ENCODE results near the gene SNCAIP. TPM values are rescaled to one million over a fixed set of nuclear protein-coding genes. Genes with fewer than 3 reads are reported as not detected.

SNCAIP gene
- total RNA-seq, 2 experiments from 2014 or later, result not detected

DNA sequence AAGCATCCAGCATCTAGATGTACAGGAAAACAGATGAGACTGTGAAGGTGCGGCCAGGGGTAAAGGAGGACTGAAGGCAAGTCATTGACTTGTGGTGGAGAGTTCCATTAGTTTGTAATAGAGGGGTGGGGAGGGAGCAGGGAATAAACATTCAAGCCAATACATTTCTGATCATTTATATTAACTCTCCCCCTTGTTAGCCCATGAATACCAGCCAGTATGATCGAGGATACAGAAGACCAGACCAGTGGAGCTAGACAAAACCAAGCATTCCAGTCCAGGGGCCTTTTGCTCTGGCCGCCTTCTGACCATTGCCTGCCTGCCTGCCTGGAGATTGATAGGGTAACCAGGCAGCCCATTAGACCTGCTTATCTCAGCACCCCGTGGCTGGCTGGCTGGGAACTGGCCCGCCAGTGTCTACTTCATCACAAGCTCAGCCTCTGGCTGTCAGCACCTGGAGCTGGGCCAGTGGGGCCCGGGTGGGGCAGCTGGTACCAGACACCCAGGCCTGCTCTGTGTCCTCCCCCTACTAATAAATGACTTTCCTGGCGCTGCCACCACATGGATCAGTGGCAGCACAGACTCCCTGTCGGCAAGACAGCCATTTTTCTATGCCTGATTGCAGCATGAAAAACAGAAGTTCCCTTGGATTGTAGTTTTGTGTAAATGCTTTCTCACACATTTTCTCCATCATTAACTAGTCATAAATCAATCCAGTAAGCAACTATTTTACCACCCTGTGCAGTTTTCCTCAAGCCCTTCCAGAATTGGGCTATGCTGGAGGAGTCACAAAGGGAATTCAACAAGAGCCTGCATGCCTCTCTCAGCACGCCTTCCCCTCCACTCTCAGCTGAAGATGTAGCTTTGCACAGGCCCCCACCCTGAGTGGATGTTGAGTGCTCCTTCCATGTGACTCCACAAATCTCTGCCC lies 181.3 kb downstream of the SNCAIP start:
- Mint-ChIP-seq H3K4me1 (no peaks in the 10 kb centered on the region), H3K36me3 (ENCODE audit: low read depth) (no peaks in the 10 kb centered on the region), H3K27me3 (no peaks in the 10 kb centered on the region), H3K4me3 (no peak overlapping the region), H3K9me3 (no peaks in the 10 kb centered on the region), H3K27ac (no peak overlapping the region)
- no peak for DNase-seq
- POLR2A ChIA-PET, result no interaction called here
- CTCF ChIA-PET, result no interaction called here

DNA sequence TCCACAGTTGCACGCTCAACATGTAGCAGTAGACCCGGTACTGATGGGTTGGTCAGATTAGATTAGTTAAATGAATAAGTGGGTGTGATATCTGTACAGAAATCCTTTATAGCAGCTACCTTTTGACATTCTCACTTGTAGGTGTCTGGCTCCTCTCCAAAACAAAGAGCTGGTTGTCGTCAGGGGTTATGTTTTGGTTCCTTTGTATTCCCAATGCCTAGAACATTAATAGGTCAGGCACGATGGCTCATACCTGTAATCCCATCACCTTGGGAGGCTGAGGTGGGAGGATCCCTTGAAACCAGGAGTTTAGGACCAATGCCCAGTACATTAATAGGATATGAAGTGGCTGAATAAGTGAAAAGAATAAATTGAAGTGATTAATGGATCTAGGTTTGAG lies 182.1 kb downstream of the SNCAIP start:
- Mint-ChIP-seq H3K27ac (no peak overlapping the region), H3K4me1 (no peaks in the 10 kb centered on the region), H3K4me3 (no peak overlapping the region), H3K27me3 (no peaks in the 10 kb centered on the region), H3K36me3 (ENCODE audit: low read depth) (no peaks in the 10 kb centered on the region), H3K9me3 (no peaks in the 10 kb centered on the region)
- CTCF ChIA-PET, result no interaction called here
- POLR2A ChIA-PET, result no interaction called here
- DNase-seq, result no peak

DNA sequence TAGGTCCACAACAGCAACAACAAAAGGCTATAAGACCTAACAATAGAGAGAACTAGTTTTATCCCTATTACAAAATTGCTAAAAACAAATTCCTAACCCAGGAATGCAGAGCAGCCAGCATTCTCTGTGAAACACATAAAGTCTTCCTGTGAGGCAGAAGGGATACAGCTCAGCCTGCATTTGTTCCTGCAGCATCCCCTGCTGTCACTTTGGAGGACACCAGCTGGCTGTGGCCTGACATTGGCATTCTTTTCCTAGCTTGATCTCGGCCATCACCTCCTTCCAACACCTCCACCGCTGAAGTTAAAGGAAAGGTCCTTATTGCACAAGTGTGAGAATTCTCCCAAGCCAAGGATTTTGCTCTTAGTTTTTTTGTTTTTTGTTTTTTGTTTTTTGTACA lies 186.1 kb downstream of the SNCAIP start:
- ChIA-PET CTCF (no interaction called here), POLR2A (no interaction called here)
- Mint-ChIP-seq H3K27ac (no peak overlapping the region), H3K9me3 (no peaks in the 10 kb centered on the region), H3K4me3 (no peak overlapping the region), H3K36me3 (ENCODE audit: low read depth) (no peaks in the 10 kb centered on the region), H3K27me3 (peaks cover 3% of the 10 kb centered on the region), H3K4me1 (no peaks in the 10 kb centered on the region)
- no peak for DNase-seq

DNA sequence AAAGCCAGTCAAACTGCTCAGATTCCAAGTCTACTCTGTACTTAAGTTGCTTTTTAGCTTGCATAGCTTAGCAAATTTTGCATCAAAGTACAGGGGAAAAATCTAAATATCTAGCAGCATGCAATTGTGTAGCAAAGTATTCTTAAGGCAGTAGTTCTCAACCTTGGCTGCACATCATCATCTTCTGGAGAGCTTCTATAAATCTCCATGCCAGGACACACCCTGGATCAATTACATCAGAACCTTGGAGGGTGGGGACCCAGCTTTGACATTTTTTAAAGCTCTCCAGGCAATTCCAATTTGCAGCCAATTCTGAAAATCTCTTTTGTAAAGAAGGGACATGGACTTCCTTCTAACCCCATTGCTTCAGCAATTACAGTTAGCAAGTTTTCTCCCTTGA lies 187.5 kb downstream of the SNCAIP start:
- ChIA-PET POLR2A (no interaction called here), CTCF (no interaction called here)
- H3K9me3 Mint-ChIP-seq, result no peaks in the 10 kb centered on the region
- H3K27me3 Mint-ChIP-seq, result peaks cover 3% of the 10 kb centered on the region
- H3K36me3 Mint-ChIP-seq (ENCODE audit: low read depth), result no peaks in the 10 kb centered on the region
- no peak overlapping the region for H3K27ac Mint-ChIP-seq
- no peaks in the 10 kb centered on the region for H3K4me1 Mint-ChIP-seq
- no peak overlapping the region for H3K4me3 Mint-ChIP-seq
- DNase-seq, result no peak

DNA sequence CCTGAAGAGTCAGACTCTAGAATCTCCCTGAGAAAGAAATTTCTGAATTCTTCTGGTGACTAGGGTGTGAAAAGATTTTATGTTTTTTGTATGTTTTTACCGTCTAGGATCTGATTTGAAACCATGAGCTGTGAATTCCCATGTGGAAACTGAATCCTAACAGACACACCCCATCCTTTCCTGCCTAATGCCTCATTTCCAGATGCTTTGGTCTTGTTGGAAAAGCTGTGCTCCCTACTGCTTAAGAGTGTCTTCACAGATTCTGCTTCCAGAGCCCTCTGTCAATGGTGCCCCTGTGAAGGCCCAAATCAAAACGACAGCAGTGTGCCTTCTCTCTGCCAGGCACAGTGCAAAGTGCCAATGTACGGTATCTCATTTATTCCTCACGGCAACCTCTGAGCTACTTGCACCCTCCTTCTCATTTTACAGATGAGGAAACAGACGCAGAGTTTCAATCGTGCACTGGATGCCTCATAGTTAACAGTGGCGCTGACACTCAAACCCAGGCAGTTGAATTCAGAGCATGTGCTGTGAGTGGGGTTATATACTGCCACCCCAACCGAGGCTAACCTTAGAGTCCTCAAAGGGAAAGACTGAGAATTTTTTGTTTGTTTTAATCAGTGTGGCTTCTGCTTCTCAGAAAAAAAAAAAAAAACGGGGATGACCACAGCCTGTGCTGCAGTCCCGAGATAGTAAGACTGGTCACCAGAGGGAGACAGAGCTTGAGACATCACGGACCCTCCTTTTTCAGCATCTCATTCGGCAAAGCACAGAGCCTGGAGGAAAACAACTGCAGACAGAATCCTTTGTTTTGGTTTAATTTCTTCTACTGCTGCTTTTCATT lies 188.4 kb downstream of the SNCAIP start:
- no peaks in the 10 kb centered on the region for H3K9me3 Mint-ChIP-seq
- H3K27me3 Mint-ChIP-seq, result peaks cover 4% of the 10 kb centered on the region
- ChIA-PET POLR2A (no interaction called here), CTCF (no interaction called here)
- no peaks in the 10 kb centered on the region for H3K36me3 Mint-ChIP-seq (ENCODE audit: low read depth)
- no peak overlapping the region for H3K27ac Mint-ChIP-seq
- no peak for DNase-seq
- no peaks in the 10 kb centered on the region for H3K4me1 Mint-ChIP-seq
- no peak overlapping the region for H3K4me3 Mint-ChIP-seq

DNA sequence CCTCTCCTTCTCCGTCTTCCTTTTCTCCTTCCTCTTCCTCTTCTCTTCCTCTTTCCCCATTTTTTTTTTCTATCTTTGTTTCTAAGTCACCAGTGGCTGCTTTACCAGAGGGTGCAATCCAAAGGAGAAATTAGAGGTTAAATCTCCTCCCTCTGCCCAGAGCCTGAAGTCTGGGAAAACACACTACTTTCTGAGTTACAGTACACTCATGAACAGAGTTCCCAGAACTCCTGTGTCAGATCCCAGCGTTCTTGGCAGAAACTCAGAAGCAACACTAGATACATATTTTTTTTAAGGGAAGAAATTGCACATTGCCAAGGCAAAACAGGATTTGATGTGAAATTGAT lies 189.0 kb downstream of the SNCAIP start:
- Mint-ChIP-seq H3K4me1 (no peaks in the 10 kb centered on the region), H3K27ac (no peak overlapping the region), H3K36me3 (ENCODE audit: low read depth) (no peaks in the 10 kb centered on the region), H3K4me3 (no peak overlapping the region), H3K27me3 (peaks cover 4% of the 10 kb centered on the region), H3K9me3 (no peaks in the 10 kb centered on the region)
- ChIA-PET CTCF (no interaction called here), POLR2A (no interaction called here)
- DNase-seq, result no peak

DNA sequence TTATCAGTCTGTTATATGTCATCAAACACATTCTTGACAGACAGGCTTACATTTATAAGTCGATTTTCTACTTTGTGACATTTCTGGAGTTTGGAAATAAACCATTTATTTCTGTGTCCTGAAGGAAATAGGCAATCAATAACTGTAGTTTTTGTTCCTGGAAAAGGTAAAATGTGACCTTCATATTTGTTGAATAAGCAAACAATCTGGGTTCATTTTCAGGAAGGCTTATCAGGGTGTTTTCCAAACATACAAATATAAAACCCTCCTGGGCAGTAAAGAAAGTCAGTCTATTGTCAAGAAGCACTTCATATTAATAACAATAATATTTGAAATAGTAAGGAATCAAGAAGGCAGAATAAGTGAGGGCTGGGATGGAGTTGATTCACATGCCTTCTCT lies 195.0 kb downstream of the SNCAIP start:
- Mint-ChIP-seq H3K4me1 (no peaks in the 10 kb centered on the region), H3K27me3 (peaks cover 1% of the 10 kb centered on the region), H3K36me3 (ENCODE audit: low read depth) (no peaks in the 10 kb centered on the region), H3K9me3 (no peaks in the 10 kb centered on the region), H3K4me3 (no peak overlapping the region), H3K27ac (no peak overlapping the region)
- ChIA-PET CTCF (no interaction called here), POLR2A (no interaction called here)
- DNase-seq, result no peak

DNA sequence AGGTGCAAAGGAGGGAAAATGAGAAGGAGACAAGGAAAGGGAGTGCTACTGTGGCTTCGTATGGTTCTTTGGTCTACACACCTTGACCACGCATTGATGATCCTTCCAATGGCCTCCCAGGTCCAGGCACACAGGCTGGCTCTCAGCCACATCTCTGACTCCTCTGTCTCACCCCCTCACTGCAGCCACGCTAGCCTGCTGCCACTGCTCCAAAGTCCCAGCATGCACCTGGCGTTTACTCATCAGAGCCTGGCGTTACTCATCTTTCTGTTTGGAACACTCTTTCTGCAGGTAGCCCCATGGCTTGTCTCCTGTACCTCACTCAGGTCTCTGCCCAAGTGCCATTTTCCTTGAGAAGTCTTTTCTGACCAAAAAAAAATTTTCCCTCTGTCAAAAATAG lies 195.5 kb downstream of the SNCAIP start:
- no peak overlapping the region for H3K27ac Mint-ChIP-seq
- no peak for DNase-seq
- POLR2A ChIA-PET, result no interaction called here
- H3K36me3 Mint-ChIP-seq (ENCODE audit: low read depth), result no peaks in the 10 kb centered on the region
- no peak overlapping the region for H3K4me3 Mint-ChIP-seq
- peaks cover 1% of the 10 kb centered on the region for H3K27me3 Mint-ChIP-seq
- no peaks in the 10 kb centered on the region for H3K4me1 Mint-ChIP-seq
- H3K9me3 Mint-ChIP-seq, result no peaks in the 10 kb centered on the region
- CTCF ChIA-PET, result no interaction called here

DNA sequence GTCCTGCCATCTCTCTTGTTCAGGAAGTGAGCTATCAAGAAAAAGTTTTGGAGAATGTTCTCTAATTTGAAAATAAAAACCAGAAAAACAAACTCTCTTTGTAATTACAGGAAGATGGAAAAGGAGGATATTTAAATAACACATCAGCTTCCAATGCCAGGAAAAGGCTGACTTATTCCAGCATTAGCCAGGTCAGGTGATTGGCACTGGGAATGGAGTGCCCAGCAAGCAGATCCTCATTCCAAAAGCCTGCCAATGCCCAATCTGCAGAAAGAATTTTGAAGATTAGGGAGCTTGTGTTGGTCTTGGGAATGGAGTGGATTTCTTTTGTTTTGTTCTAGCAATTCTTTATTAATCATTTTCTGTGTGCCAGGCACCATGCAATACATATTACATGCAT lies 196.6 kb downstream of the SNCAIP start:
- Mint-ChIP-seq H3K9me3 (no peaks in the 10 kb centered on the region), H3K4me3 (no peak overlapping the region), H3K4me1 (no peaks in the 10 kb centered on the region), H3K27me3 (peaks cover 1% of the 10 kb centered on the region), H3K27ac (no peak overlapping the region), H3K36me3 (ENCODE audit: low read depth) (no peaks in the 10 kb centered on the region)
- CTCF ChIA-PET, result no interaction called here
- POLR2A ChIA-PET, result no interaction called here
- DNase-seq, result no peak

Other genes starting within 250 kb of the SNCAIP start
- under 1 TPM in 1 of 2 experiments, not detected in 1; 0.10 TPM for gene LOX, start 234.0 kb upstream of the SNCAIP start, total RNA-seq
- gene ZNF474, start 182.7 kb upstream of the SNCAIP start, total RNA-seq, result not detected

Data from activated CD4-positive, alpha-beta memory T cell treated with anti-CD3 and anti-CD28 coated beads, Interleukin-2, amount 10 ng/mL, durations not matched to agents 7 days and 5 days (primary cell).